Fibroblast of skin of scalp (primary cell): Measurements from ENCODE around the gene AGAP5.

Experiments used
- DNase-seq: peaks from one replicate; pipeline ENCODE4 v3.0.0-alpha.2; 2013

The AGAP5 gene

GRCh38 chr10:73625004-73625883 lies 72.7 kb downstream of the AGAP5 start:
- DNase-seq: peak; percentile 12
